Stimulated activated CD4-positive, alpha-beta T cell treated with anti-CD3 and anti-CD28 coated beads, Interleukin-12 subunit alpha, Interleukin-12 subunit beta, amount 100 ng/mL, for 4 hours (primary cell): ENCODE data around the gene KIF26A.

Experiments
- DNase-seq: peaks from one replicate; pipeline ENCODE4 v3.0.0-alpha.2; 2020

The KIF26A gene

DNA sequence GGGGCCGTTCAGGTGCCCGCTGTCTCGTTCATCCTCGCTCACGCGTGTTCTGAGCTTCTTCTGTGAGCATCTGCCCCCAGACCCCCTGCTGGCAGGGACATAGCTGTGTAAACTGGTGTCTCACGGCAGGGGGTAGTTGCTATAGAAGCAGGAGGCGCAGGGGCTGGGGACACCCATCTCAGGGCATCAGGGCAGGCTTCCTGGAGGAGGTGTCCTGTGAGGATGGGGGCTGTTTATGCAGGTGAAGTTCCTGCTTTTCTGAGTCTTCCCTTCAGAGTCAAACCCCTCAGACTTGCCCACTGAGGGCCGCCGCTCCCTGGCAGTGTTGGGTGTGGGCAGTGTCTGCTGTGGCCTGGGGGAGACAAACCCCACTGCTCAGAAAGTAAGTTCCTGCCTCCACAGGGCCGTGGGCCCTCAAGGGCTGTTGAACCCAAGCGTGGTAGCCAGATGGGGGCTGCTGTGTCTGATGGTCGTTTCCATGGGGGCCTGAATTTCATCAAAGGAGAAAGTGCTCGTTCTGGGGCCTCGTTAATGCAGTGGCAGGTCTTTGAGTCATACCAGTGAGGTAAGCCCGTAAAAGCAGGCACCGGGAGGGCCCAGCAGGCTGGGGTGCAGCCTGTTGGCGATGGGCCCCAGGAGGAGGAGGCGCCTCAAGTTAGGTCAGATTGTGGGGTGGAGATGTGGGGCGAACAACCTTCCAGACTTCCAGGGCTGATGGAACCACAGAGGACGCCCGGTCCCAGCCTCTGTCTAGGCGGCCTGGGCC, 23.4 kb downstream of the KIF26A start:
- DNase-seq = no peak

DNA sequence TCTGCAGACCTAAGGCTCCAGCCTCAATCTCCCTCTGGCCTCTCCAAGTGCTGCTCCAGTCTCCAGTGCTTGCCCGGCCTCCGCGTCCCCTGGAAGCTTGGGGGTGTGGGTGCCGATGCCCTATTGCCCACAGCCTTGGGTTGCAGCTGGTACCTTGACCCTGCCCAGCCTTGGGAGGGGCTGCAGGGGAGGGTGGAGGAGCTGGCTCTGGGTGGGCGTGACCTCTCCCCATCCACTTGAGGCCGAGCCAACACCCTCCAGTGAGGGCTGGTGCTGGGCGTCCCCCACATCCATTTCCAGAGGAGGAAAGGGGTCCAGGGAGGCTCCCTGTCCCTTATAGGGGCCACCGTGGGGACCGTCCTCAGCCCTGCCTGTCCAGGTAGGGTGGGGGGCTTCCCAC, 24.1 kb downstream of the KIF26A start:
- DNase-seq = no peak

GRCh38 chr14:104163541-104163940, 25.2 kb downstream of the KIF26A start:
- no peak for DNase-seq

- no peak for DNase-seq
Observed at GRCh38 chr14:104164041-104164440, 25.7 kb downstream of the KIF26A start.

GRCh38 chr14:104164512-104164911, 26.1 kb downstream of the KIF26A start:
- DNase-seq = no peak

GRCh38 chr14:104166698-104167097, 28.3 kb downstream of the KIF26A start:
- DNase-seq = no peak

GRCh38 chr14:104168603-104169002, 30.2 kb downstream of the KIF26A start:
- DNase-seq = no peak

DNA sequence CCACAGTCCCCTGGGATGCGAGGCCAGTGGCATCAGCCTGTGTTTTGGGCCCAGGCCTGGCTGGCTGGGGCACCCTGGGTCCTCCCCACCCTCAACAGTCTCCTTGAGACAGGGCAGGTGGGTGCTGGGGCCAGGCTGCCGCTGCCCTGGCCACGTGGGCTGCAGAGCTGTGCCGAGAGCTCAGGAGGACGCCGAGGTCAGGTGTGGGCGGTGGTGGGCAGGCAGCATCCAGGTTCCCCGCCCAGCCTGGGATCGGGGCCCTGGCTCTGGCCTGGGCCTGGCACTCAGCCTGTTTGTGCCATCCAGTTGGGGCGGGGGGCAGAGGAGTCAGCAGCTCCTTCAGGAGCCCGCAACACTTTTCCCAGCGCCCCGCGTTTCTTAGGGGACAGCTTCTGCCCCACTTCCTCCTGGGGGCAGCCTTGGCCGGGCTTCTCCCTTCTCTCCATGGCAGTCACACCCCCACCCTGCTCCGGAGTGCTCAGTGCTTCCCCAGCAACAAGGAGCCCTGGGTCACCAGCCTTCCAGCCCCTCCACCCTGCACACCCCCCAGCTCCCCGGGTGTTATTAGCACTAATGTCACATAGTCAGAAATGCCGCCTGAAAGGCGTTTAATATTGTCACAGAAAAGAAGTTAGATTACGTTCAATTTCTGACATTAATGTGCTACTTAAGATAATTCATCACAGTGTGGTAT, 30.8 kb downstream of the KIF26A start:
- DNase-seq = no peak

DNA sequence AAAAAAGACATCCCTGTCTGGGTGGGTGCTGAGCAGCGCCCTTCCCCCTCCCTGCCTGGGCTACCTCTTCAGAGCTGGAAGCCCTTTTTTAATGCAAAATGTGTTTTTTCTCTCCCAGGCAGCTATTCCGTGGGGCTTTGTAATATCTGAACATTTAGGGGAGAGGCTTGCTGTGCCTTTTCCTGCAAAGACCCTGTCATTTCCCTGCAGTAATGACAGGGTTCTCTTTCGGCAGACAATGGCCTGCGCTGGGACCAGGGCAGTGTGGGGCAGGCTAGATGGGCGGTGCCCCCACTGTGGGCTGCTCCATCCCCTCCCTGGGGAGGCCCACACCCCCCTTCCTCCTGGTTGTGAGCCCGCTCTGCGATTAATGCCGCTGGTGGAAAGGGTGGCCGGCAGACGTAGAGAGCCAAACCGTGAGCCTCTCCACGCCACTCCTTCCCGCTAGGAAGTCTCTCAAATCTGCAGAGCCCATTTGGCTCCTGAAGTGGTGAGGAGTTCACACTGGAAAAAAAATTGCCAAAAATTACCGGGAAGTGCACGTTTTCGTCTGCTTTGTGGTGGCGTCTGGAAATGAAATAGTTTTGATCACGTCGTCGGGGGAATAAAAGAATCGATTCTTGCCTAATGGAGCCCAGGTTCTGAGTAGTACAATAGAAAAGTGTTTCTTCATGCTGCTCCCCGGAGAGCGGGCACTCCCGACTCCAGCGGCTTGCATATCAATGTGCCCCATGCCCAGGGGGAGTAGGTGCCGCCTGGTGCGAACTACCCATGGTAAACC, 31.5 kb downstream of the KIF26A start:
- no peak for DNase-seq

GRCh38 chr14:104171029-104171697, 32.8 kb downstream of the KIF26A start:
- DNase-seq = no peak

GRCh38 chr14:104171895-104172294, 33.5 kb downstream of the KIF26A start:
- no peak for DNase-seq

- no peak for DNase-seq
Observed at GRCh38 chr14:104172349-104172748, 34.0 kb downstream of the KIF26A start.

DNA sequence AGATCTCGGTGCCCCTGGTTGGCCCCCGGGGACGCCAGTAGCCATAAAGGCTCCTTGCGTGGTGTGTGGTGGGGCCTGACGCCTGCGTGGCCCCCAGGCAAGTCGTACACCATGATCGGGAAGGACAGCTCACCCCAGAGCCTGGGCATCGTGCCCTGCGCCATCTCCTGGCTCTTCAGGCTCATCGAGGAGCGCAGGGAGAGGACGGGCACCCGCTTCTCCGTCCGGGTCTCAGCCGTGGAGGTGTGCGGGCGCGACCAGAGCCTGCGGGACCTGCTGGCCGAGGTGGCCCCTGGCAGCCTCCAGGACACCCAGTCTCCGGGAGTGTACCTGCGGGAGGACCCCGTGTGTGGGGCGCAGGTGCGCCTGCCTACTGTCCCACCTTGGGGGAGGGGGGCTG, 34.5 kb downstream of the KIF26A start:
- DNase-seq = no peak

DNA sequence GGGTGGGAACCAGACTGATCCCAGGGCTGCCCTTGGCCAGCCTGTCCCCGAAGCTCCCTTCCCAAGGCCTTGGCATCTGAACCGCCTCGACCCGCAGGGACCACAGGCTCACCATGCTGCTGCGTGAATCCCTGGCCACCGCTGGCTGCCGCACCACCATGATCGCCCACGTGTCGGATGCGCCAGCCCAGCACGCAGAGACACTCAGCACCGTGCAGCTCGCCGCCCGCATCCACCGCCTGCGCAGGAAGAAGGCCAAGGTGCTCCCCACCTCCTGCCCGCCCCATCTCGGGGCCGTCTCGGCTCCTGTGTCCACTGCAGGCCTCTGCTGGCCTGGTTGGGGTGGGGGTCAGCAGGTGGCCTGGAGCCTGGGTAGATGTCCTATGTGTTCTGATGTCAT, 35.7 kb downstream of the KIF26A start:
- no peak for DNase-seq

GRCh38 chr14:104175041-104175440, 36.7 kb downstream of the KIF26A start:
- no peak for DNase-seq

GRCh38 chr14:104175811-104176210, 37.4 kb downstream of the KIF26A start:
- DNase-seq = no peak

DNA sequence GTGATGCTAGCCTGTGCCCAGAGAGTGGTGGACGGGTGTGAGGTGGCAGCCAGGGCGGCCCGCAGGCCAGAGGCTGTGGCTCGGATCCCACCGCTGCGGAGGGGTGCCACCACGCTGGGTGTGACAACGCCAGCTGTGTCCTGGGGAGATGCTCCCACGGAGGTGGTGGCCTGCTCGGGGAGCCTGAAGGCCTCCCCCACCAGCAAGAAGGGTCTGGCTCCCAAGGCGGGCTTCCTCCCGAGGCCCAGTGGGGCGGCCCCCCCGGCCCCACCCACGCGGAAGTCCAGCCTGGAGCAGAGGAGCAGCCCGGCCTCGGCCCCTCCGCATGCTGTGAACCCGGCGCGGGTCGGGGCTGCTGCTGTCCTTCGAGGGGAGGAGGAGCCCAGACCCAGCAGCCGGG, 38.2 kb downstream of the KIF26A start:
- no peak for DNase-seq

GRCh38 chr14:104177411-104177810, 39.0 kb downstream of the KIF26A start:
- DNase-seq = no peak

- no peak for DNase-seq
Observed at GRCh38 chr14:104178279-104178678, 39.9 kb downstream of the KIF26A start.

DNA sequence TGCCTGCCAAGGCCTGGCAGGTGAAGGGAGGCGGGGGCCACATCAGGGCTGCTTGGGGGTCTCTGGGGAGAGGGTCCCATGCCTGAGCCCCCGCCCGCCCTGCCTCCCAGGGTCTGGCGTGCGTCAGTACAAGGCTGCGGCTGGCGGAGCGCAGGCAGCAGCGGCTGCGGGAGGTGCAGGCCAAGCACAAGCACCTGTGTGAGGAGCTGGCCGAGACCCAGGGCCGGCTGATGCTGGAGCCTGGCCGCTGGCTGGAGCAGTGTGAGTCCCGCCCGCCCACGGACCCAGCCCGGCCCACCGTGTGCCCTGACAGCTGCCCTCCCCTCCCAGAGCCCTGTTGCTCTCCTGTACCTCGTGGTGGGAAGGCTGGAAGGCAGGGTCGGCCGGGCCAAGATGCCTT, 40.7 kb downstream of the KIF26A start:
- no peak for DNase-seq

DNA sequence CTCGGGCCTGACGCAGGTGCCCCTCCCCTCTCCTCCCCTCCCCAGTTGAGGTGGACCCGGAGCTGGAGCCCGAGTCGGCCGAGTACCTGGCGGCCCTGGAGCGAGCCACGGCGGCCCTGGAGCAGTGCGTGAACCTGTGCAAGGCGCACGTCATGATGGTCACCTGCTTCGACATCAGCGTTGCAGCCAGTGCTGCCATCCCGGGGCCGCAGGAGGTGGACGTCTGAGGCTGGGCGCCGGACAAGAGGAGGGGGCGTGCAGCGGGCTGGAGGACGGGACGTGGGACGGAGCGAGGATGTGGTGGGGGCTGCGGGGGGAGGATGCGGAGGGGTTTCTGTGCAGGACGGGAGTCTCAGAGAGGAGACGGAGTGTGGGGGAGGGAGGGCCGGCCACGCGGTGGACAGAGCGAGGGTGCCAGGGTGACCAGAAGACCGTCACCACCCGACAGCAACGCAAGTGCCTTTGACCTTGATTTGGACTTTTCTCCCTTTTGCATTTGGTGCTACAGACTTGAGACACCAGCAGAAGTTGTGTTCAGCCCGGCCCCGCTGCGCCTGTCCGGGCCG, 41.3 kb downstream of the KIF26A start:
- DNase-seq = no peak

GRCh38 chr14:104180561-104181165, 42.3 kb downstream of the KIF26A start:
- DNase-seq = no peak
